SU-DHL-6 (cell line): ENCODE data around the gene TNFRSF1B.

Experiments used
- EZH2phosphoT487 ChIP-seq: fragments of 200-600 bp; sonication (generic), shearing (Covaris generic); conservative IDR thresholded peaks from 2 replicates; pipeline ENCODE4 v1.6.1; 2018; ENCODE audit warnings: mild to moderate bottlenecking, antibody characterized with exemption, low read length, moderate library complexity, mixed read lengths
- TF ChIP-seq, protein P1 (sequence below): fragments of 200-600 bp; sonication (generic); IDR thresholded peaks from one replicate; pipeline ENCODE4 v1.5.1; 2017; ENCODE audit warnings: antibody characterized with exemption, mild to moderate bottlenecking, low read length, moderate library complexity; ENCODE audit not compliant: insufficient read depth, poor library complexity, severe bottlenecking

DNA sequence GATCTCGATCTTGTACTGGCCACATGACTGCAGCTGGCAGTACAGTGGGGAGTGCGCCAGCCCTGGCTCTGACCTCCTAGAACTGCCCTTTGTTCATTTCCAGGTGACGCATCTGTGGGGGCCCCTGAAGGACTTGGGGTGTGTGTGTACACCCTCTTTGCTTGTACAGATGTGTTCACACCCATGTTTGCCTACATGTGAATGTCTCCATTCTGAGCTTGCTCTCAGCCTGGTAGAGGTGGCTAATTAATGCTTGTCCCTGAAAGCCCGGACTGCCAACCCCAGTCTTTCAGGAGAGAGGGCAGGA is 19.8 kb downstream of the TNFRSF1B start:
- TF ChIP-seq, protein P1, sequence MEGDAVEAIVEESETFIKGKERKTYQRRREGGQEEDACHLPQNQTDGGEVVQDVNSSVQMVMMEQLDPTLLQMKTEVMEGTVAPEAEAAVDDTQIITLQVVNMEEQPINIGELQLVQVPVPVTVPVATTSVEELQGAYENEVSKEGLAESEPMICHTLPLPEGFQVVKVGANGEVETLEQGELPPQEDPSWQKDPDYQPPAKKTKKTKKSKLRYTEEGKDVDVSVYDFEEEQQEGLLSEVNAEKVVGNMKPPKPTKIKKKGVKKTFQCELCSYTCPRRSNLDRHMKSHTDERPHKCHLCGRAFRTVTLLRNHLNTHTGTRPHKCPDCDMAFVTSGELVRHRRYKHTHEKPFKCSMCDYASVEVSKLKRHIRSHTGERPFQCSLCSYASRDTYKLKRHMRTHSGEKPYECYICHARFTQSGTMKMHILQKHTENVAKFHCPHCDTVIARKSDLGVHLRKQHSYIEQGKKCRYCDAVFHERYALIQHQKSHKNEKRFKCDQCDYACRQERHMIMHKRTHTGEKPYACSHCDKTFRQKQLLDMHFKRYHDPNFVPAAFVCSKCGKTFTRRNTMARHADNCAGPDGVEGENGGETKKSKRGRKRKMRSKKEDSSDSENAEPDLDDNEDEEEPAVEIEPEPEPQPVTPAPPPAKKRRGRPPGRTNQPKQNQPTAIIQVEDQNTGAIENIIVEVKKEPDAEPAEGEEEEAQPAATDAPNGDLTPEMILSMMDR: no peak
- no peak for TF ChIP-seq EZH2phosphoT487
